Cardiac fibroblast (primary cell): ENCODE results near the gene PGLYRP1.

ENCODE experiments used
- DNase-seq, 2 donors: peaks; one replicate each; pipeline versions ENCODE4 v3.0.0 to v3.0.0-alpha.2; 2010; ENCODE audit warnings: low read depth in 2 of 2
- H3K4me3 ChIP-seq, 2 donors: replicated peaks in 1 of 2; 1 replicate in 1 of 2; 2 replicates in 1 of 2; pipeline ENCODE4 v1.5.1; 2011; ENCODE audit warnings: low read depth in 2 of 2, low read length in 2 of 2, mild to moderate bottlenecking in 2 of 2, moderate library complexity in 1 of 2
- CTCF ChIP-seq: IDR thresholded peaks from one replicate; pipeline ENCODE4 v1.5.1; 2011; ENCODE audit warnings: low read depth, mild to moderate bottlenecking, low read length, inconsistent platforms

PGLYRP1 gene

DNA sequence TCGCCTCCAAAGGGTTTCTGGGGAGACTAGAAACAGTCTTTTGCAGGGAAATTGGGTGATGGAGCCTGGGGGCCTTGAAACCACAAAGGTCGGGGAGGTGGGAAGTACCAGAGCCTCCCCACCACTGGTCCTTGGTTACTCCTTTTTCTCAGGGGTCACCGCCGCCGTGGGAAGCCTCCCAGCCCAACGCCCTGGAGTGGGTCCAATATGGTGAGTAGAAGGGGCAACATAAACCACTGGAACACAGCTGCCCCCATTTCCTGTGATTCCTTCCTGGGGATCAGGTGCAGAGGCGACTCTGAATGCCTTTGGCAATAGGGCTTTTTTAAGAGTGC, 5.8 kb downstream of the PGLYRP1 start:
- no peak overlapping the region for H3K4me3 ChIP-seq
- no peak for TF ChIP-seq CTCF
- DNase-seq = no peak

GRCh38 chr19:46016426-46017094, 6.3 kb downstream of the PGLYRP1 start:
- peak; percentile 80 to 81 for DNase-seq
- peak; percentile 82 for TF ChIP-seq CTCF

DNA sequence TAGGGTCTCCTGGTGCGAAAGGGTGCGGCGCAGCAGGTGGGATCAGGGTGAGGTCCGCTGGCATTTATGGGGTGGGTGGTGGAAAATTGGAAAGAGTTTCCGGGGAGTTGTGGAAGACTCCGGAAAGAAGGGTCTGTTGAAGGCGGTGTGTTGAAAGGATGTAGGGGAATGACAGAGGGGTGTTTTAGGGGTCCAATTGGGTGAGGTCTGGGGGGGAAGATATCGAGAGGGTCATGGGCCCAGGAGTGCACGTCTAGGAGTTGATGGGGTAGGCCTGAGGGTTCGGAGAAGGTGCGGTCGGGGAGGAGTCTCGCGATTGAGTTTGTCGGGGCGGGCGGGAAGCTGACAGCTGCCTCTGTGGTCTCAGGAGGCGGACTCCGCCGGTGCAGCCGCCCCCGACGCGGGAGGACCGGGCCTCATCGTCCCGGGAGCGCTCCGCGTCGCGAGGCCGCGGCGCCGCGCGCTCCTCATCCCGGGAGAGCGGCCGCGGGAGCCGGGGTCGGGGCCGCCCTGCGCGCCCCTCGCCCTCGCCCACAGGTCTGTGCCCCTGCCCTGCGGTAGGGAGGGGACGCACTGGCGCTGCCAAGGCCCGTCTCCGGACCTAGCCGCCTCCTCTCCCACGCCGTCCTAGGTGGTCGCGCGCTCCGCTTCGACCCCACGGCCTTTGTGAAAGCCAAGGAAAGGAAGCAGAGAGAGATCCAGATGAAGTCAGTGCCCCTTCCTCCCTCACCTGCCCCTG, 7.0 kb downstream of the PGLYRP1 start:
- peak overlapping the region; percentile 53 to 59 for H3K4me3 ChIP-seq
- no peak for TF ChIP-seq CTCF
- DNase-seq = no peak

More at GRCh38 chr19:46016426-46017094, 6.3 kb downstream of the PGLYRP1 start:
- H3K4me3 ChIP-seq = peak overlapping the region; percentile 53 to 59

- peak in 1 of 2 donors; percentile 48 for DNase-seq
- no peak for TF ChIP-seq CTCF
- H3K4me3 ChIP-seq = peak overlapping the region in 1 of 2 donors; percentile 23
These were observed 7.7 kb downstream of the PGLYRP1 start for GRCh38 chr19:46014941-46015686.

DNA sequence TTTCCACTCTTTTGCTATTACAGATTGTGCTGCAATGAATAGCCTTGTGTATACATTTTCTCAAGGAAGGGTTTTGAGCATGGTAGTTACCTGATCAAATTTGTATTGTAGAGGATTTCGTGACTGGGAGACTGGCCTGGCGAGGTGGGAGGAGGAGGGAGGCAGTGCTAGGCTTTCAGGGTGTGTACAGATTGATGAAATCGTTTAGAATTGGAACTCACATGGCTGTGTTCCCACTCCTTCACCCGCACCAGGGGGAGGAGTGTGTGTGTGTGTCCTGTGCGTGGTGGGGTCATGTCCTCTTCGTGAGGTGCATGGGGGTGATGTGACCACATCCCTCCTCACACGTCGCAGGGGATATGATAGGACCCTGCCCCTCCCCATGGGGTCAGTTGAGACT, 8.3 kb downstream of the PGLYRP1 start:
- no peak for TF ChIP-seq CTCF
- no peak overlapping the region for H3K4me3 ChIP-seq
- no peak for DNase-seq

DNA sequence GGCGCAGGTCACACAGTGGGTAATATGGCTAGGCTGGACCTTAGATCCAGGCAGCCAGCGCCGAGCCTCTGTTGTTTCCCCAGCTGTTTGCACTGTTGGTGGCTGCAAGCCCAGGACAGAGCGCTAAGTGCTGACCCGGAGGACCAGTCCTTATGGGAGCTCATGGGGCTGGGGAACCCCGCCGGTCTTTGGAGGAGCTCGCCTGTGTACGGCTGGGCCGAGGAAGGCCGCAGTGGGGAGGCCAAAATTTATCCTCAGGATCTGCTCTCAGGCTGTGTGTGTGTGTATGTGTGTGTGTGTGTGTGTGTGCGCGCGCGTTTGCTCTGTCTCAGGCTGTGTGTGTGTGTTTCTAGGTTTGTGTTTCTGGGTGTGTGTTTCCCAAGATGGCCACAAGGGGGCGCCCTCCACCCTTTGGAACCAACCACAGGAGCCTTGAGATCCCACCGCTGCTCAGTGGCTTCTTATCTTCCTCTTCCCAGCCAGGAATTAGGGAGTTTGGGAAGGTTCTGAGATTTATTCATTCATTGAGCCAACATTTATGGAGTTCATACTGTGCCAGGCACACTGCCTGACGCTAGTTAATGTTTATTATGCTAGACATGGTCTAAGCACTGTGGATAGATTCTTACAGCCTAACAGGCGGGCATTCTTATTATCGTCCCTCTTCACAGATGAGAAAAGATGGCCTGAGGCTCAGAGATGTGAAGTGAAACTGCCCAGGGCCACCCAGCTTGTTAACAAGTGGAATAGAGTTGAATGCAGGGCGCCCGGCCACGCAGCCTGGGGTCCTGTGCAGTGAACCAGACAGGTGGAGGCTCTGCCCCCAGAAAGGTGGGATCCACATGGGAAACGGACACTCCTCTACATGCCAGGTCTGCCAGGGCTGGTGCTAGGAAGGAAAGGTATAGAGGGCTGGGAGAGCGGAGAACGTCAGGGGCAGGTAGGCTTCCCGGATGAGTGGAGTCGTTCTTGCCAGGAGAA, 13.0 kb downstream of the PGLYRP1 start:
- TF ChIP-seq CTCF = peak; percentile 78
- peak; percentile 81 to 82 for DNase-seq
- no peak overlapping the region for H3K4me3 ChIP-seq
